GM19099 (cell line): ENCODE results near the gene CTNNA3.

Experiments used
- POLR2A ChIP-seq: IDR thresholded peaks from 3 replicates; pipeline ENCODE4 v1.6.1; 2011; ENCODE audit warnings: low read depth; ENCODE audit not compliant: insufficient read length; ENCODE audit errors: extremely low read depth

The CTNNA3 gene

GRCh38 chr10:67262675-67263074 lies 433.3 kb downstream of the CTNNA3 start:
- no peak for TF ChIP-seq POLR2A

GRCh38 chr10:67261300-67261797 lies 434.6 kb downstream of the CTNNA3 start:
- no peak for TF ChIP-seq POLR2A

GRCh38 chr10:67259319-67259929 lies 436.6 kb downstream of the CTNNA3 start:
- no peak for TF ChIP-seq POLR2A

GRCh38 chr10:67257427-67258144 lies 438.4 kb downstream of the CTNNA3 start:
- no peak for TF ChIP-seq POLR2A

GRCh38 chr10:67257018-67257417 lies 439.0 kb downstream of the CTNNA3 start:
- TF ChIP-seq POLR2A: no peak

GRCh38 chr10:67250686-67251085 lies 445.3 kb downstream of the CTNNA3 start:
- no peak for TF ChIP-seq POLR2A

- TF ChIP-seq POLR2A: no peak
Observed at GRCh38 chr10:67246066-67246555, 449.9 kb downstream of the CTNNA3 start.

- TF ChIP-seq POLR2A: no peak
Observed at GRCh38 chr10:67242528-67242927, 453.5 kb downstream of the CTNNA3 start.

GRCh38 chr10:67241451-67241850 lies 454.5 kb downstream of the CTNNA3 start:
- TF ChIP-seq POLR2A: no peak

GRCh38 chr10:67239864-67240497 lies 456.0 kb downstream of the CTNNA3 start:
- no peak for TF ChIP-seq POLR2A

GRCh38 chr10:67225226-67225625 lies 470.8 kb downstream of the CTNNA3 start:
- no peak for TF ChIP-seq POLR2A

- TF ChIP-seq POLR2A: no peak
Observed at GRCh38 chr10:67224553-67224952, 471.4 kb downstream of the CTNNA3 start.

- TF ChIP-seq POLR2A: no peak
Observed at GRCh38 chr10:67222934-67223333, 473.1 kb downstream of the CTNNA3 start.

- TF ChIP-seq POLR2A: no peak
Observed at GRCh38 chr10:67221939-67222494, 474.0 kb downstream of the CTNNA3 start.

GRCh38 chr10:67211680-67212079 lies 484.3 kb downstream of the CTNNA3 start:
- TF ChIP-seq POLR2A: no peak

GRCh38 chr10:67200913-67201564 lies 495.0 kb downstream of the CTNNA3 start:
- no peak for TF ChIP-seq POLR2A

GRCh38 chr10:67175354-67175753 lies 520.6 kb downstream of the CTNNA3 start:
- no peak for TF ChIP-seq POLR2A
